Testis (tissue), 3 donors: ENCODE results near the gene CASP3. TPM values are rescaled to one million over a fixed set of nuclear protein-coding genes. Genes with fewer than 3 reads are reported as not detected.
"Not testable (repeated sequence)": the region's sequence is repeated elsewhere in the genome, so short reads cannot be mapped to it uniquely, and the experiment has no call there.

Experiments
- DNase-seq: peaks from one replicate; pipeline ENCODE4 v3.0.0-alpha.2; 2019
- H3K27ac ChIP-seq, 2 donors: fragments of 200-600 bp; sonication (generic); one replicate each; pipeline ENCODE4 v1.5.1; 2019
- H3K27me3 ChIP-seq: fragments of 200-600 bp; sonication (generic); one replicate; pipeline ENCODE4 v1.5.1; 2019
- H3K36me3 ChIP-seq: fragments of 200-600 bp; sonication (generic); one replicate; pipeline ENCODE4 v1.5.1; 2017; ENCODE audit warnings: low read depth; ENCODE audit errors: missing control alignments
- H3K4me1 ChIP-seq: fragments of 200-600 bp; sonication (generic); one replicate; pipeline ENCODE4 v1.5.1; 2019
- H3K4me3 ChIP-seq, 2 donors: fragments of 200-600 bp; sonication (generic); one replicate each; pipeline ENCODE4 v1.5.1; 2017 to 2019
- H3K9me3 ChIP-seq: fragments of 200-600 bp; sonication (generic); one replicate; pipeline ENCODE4 v1.5.1; 2017
- CTCF ChIP-seq, 3 experiments: fragments of 450-650 bp in 2 of 3; fragments of 200-600 bp in 1 of 3; sonication (generic) in 1 of 3; IDR thresholded peaks; one replicate each; pipeline ENCODE4 v1.5.1; 2016 to 2019; ENCODE audit warnings: antibody characterized with exemption in 3 of 3, mild to moderate bottlenecking in 2 of 3, moderate library complexity in 1 of 3
- POLR2A ChIP-seq: fragments of 450-650 bp; IDR thresholded peaks from one replicate; pipeline ENCODE4 v1.6.1; 2017; ENCODE audit warnings: antibody characterized with exemption, mild to moderate bottlenecking, moderate library complexity
- WGBS, 2 donors: methylation state at CpG; one replicate each; pipeline ENCODE4 v1.1.5; 2018; 5-methylcytosine and 5-hydroxymethylcytosine counted together
- intact Hi-C: fragments of 100-400 bp; cut with DNase I; formaldehyde crosslinking; loops from one replicate; pipeline ENCODE4 v1.15.1; 2023; ENCODE audit warnings: low total_unique reads
- polyA plus RNA-seq: library from polyadenylated mRNA; stranded (reverse); fragments of 350-450 nt; fragmentation: Illumina TruSeq; extraction: RNeasy Lipid Tissue Mini Kit (QIAGEN cat#74804); gene quantifications from one replicate; pipeline ENCODE4 v1.2.3, GENCODE V29; 2014; ENCODE audit warnings: low read depth, low replicate concordance; ENCODE audit not compliant: insufficient read depth
- total RNA-seq, 2 donors: library from RNA; depleted of rRNA; stranded (reverse); fragments of >200 nt; gene quantifications; one replicate each; pipeline ENCODE4 v1.2.3, GENCODE V29; 2016

Gene CASP3
- total and polyA plus RNA-seq, 3 donors from 2014 or later: 12.0 to 20.2 (median 12.3) TPM

DNA sequence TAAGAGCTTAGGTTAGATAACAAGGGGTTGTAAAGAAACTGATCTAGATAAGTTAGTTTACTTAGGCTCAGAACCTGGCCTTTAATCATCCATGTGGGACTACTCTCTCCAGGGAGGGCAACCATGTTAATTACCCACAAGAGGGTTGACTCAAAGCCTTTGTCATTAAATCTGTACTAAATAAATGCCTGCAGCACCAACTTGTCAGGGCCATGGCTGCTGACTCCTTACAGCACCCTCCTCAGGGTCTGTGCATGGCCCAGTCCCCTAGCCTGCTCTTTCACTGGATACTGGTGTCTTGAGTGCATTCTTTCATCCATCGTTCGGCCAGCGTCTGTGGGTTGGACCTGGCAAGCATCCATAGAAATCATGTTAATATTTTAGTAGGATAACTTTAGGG is 34.7 kb downstream of the CASP3 start:
- DNase-seq: no peak
- intact Hi-C loops: no loop called here
- no peak overlapping the region for H3K27ac ChIP-seq
- no peaks in the 10 kb centered on the region for H3K36me3 ChIP-seq
- TF ChIP-seq POLR2A (no peak), CTCF (IDR thresholded peaks at IDR 0.05) (no peak)
- WGBS, 2 donors: 93 to 94% methylated on average over 3 of the region's 3 CpGs
- H3K27me3 ChIP-seq: no peaks in the 10 kb centered on the region
- no peak overlapping the region for H3K4me3 ChIP-seq
- no peaks in the 10 kb centered on the region for H3K9me3 ChIP-seq
- H3K4me1 ChIP-seq: no peaks in the 10 kb centered on the region

DNA sequence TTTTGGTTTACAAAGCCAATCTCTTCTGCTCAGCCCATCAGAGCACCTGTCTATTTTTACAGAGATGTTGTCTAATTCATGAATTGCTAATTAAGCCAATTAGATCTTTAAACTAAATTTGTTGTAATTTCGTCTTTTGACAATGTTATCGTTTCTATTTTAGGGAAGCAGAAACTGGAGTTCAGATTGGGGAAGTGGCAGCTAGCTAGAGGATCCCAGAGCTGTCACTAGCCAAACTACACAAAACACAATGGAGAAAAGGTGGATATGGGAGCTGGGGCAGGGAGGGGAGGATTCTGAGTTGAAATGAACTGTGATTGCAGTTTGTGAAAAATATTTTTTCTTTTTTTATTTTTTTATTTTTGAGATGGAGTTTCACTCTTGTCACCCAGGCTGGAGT is 35.8 kb downstream of the CASP3 start:
- no peak for DNase-seq
- 97 to 100% methylated on average over 2 of the region's 2 CpGs for WGBS, 2 donors
- no peak overlapping the region for H3K4me3 ChIP-seq
- intact Hi-C loops: no loop called here
- H3K4me1 ChIP-seq: no peaks in the 10 kb centered on the region
- no peaks in the 10 kb centered on the region for H3K9me3 ChIP-seq
- TF ChIP-seq CTCF (IDR thresholded peaks at IDR 0.05): no peak
- TF ChIP-seq POLR2A: no peak
- no peak overlapping the region for H3K27ac ChIP-seq
- H3K36me3 ChIP-seq: no peaks in the 10 kb centered on the region
- H3K27me3 ChIP-seq: no peaks in the 10 kb centered on the region

- Histone ChIP-seq H3K27me3 (no peaks in the 10 kb centered on the region), H3K36me3 (no peaks in the 10 kb centered on the region), H3K27ac (no peak overlapping the region), H3K9me3 (no peaks in the 10 kb centered on the region), H3K4me1 (no peaks in the 10 kb centered on the region), H3K4me3 (no peak overlapping the region)
- WGBS, 2 donors: 81 to 96% methylated on average over 3 of the region's 3 CpGs
- no peak for DNase-seq
- intact Hi-C loops: no loop called here
- TF ChIP-seq CTCF (IDR thresholded peaks at IDR 0.05) (no peak), POLR2A (no peak)
Observed at GRCh38 chr4:184612074-184612473, 37.2 kb downstream of the CASP3 start.

DNA sequence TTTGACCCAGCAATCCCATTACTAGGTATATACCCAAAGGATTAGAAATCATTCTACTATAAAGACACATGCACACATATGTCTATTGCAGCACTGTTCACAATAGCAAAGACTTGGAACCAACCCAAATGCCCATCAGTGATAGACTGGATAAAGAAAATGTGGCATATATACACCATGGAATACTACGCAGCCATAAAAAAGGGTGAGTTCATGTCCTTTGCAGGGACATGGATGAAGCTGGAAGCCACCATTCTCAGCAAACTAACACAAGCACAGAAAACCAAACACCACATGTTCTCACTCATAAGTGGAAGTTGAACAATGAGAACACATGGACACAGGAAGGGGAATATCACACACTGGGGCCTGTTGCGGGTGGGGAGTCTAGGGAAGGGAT is 41.8 kb downstream of the CASP3 start:
- H3K4me1 ChIP-seq, H3K4me3 ChIP-seq, H3K9me3 ChIP-seq, H3K27ac ChIP-seq, intact Hi-C loops, H3K36me3 ChIP-seq, H3K27me3 ChIP-seq, DNase-seq: not testable (repeated sequence)
- WGBS, 2 donors: 95 to 96% methylated on average over 2 of the region's 2 CpGs

DNA sequence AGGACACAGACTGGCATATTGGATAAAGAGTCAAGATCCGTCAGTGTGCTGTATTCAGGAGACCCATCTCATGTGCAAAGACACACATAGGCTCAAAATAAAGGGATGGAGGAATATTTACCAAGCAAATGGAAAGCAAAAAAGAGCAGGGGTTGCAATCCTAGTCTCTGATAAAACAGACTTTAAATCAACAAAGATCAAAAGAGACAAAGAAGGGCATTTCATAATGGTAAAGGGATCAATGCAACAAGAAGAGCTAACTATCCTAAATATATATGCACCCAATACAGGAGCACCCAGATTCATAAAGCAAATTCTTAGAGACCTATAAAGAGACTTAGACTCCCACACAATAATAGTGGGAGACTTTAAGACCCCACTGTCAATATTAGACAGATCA is 46.4 kb downstream of the CASP3 start:
- H3K4me1 ChIP-seq, H3K9me3 ChIP-seq, H3K36me3 ChIP-seq, H3K27ac ChIP-seq, H3K4me3 ChIP-seq, intact Hi-C loops, H3K27me3 ChIP-seq, DNase-seq: not testable (repeated sequence)
- WGBS, 2 donors: 0% methylated on average over 1 of the region's 1 CpG

GRCh38 chr4:184600982-184601381 is 48.3 kb downstream of the CASP3 start:
- DNase-seq, H3K9me3 ChIP-seq, intact Hi-C loops, H3K27ac ChIP-seq, H3K4me3 ChIP-seq, H3K4me1 ChIP-seq, H3K27me3 ChIP-seq, H3K36me3 ChIP-seq: not testable (repeated sequence)
- WGBS, 2 donors: 88 to 95% methylated on average over 8 of the region's 8 CpGs
